Uterine smooth muscle cell (primary cell): Measurements from ENCODE around the gene FAT3. TPM values are rescaled to one million over a fixed set of nuclear protein-coding genes. Genes with fewer than 3 reads are reported as not detected.

Source experiments
- total RNA-seq: library from RNA; depleted of rRNA; stranded (reverse); fragments of >200 nt; gene quantifications from 2 replicates; pipeline ENCODE4 v1.2.3, GENCODE V29; 2014

FAT3 gene
- 6.2 and 15.2 TPM in 2 replicates for total RNA-seq

DNA sequence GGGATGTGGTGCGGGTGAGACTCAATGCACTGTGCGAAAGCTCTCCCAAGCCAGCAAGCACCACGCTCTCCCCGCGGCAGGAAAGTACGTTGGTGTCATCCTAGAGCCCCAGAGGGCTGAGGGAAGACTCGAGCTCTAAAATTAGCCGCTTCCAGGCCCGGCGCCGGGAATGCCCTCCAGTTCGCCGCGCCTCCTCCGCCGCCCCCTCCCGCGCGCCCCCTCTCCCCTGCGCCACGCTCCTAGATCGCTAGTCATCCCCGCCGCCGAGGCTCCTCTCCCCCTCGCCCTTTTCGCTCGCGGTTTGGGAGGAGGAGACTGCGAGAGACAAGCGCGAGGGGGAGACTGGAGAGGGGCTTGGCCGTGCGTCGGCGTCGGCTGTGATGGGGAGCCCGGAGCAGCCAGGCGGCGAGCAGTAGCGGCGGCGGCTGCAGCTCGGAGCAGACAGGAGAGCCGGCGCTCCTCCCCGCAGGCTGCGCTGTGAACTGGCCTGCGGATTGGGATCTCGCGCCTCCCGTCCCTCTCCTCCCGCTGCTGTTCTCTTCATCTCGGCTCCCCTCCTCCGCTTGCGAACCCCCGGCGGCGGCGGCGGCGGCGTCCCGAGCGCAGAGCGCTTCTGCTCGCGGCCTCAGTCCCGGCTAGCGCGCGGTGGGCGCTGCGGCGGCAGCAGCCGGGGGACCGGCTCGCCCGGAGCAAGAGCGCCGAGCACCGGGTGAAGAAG, at the start of gene FAT3:
Gene FAT3, plus strand, starts transcription at position 412 of the 718 bp plus-strand sequence. CDS start 127,295 bp downstream, outside the sequence.

